AG08396 (cell line): Measurements from ENCODE around the gene NDUFA13.
A peak's percentile ranks its signal among the peaks of the same experiment; 100 is the strongest.
"Not testable (repeated sequence)": the region's sequence is repeated elsewhere in the genome, so short reads cannot be mapped to it uniquely, and the experiment has no call there.

Experiments
- DNase-seq: peaks from one replicate; pipeline ENCODE4 v3.0.0; 2012; ENCODE audit warnings: low spot score, mixed read lengths

Gene NDUFA13

DNA sequence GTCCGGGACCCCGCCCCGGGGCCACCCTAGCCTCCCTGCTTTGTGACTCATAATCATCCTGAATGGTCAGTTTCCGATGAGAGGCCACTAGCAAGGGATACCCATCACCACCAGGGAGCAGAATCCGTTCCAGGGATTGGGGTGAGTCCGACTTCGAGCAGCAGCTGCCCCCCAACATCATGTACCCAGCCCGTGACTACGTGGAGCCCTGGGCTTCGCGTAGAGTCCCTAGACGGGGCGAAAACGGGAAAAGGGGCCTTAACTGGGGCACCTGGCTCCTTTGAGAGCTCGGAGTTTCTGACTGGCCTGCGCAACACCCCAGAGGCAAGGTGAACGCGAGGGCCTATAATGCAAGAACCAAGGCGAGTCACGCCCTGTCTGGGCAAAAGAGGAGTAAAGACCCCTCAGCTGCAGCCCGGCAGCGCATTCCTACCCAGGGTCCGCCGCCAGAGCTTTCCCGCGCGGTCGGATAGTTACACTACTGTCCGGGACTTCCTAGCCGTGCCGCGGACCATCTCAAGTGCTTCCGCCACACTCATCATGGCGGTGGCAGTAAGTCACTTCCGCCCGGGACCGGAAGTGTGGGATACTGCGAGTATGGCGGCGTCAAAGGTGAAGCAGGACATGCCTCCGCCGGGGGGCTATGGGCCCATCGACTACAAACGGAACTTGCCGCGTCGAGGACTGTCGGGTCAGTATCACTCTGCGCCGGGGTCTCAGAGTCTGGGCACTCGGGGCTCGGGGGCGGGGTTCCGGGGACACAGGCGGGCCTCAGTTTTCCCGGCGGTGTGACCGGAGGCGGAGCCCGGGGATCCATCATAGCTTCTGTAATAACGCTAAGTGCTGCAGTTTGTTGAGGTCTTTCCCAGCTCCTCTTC lies at the start of gene NDUFA13:
TSS of gene NDUFA13 (plus strand) at position 584 of the 878 bp plus-strand sequence. CDS start at position 598, 14 bp downstream.
- peak; percentile 95 for DNase-seq

DNA sequence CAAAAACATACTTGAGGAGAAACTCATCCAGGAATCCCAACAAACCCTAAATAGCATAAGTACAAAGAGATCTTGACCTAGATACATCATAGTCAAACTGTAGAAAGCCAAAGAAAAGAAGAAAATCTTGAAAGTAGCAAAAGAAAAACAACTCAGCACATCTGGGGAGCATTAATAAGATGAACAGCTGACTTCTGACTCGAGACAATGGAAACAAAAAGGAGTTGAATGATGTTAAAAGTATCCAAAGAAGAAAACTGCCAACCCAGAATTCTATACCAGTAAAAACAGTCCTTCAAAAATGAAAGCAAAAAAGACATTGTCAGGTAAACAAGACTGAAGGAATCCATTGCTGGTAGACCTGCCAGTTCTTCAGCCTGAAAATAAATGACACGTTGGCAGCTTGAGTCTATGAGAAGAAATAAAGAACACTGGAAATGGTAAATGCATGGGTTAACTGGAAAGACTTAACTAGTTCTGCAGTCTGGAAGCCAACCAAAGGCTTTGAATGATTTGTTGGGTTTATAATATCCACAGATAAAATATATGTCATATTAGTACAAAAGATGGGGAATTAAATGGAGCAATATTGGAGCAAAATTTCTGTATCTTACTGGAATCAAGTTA lies 47.5 kb upstream of the NDUFA13 start:
- no peak for DNase-seq

- no peak for DNase-seq
These were observed 45.4 kb upstream of the NDUFA13 start for GRCh38 chr19:19470579-19470978.

DNA sequence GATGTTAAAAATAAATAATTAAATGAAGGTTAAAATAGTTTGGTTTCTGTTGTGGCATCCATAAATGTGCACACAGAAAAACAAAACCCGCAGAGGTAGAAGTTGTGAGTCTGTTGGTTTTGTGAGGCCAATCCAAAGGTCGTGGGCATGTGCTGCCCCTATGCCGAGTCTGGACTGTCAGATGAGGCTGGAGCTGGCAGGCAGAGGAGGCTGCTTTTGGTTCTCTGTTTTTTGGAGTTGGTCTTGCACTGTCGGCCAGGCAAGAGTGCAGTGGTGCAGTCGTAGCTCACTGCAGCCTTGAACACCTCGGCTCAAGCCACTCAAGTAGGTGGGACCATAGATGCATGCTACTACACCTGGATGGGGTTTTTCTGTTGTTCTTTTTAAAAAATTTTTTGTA lies 44.3 kb upstream of the NDUFA13 start:
- DNase-seq = no peak

GRCh38 chr19:19472106-19472505 lies 43.9 kb upstream of the NDUFA13 start:
- DNase-seq = not testable (repeated sequence)

- no peak for DNase-seq
These were observed 40.8 kb upstream of the NDUFA13 start for GRCh38 chr19:19475015-19475765.

DNA sequence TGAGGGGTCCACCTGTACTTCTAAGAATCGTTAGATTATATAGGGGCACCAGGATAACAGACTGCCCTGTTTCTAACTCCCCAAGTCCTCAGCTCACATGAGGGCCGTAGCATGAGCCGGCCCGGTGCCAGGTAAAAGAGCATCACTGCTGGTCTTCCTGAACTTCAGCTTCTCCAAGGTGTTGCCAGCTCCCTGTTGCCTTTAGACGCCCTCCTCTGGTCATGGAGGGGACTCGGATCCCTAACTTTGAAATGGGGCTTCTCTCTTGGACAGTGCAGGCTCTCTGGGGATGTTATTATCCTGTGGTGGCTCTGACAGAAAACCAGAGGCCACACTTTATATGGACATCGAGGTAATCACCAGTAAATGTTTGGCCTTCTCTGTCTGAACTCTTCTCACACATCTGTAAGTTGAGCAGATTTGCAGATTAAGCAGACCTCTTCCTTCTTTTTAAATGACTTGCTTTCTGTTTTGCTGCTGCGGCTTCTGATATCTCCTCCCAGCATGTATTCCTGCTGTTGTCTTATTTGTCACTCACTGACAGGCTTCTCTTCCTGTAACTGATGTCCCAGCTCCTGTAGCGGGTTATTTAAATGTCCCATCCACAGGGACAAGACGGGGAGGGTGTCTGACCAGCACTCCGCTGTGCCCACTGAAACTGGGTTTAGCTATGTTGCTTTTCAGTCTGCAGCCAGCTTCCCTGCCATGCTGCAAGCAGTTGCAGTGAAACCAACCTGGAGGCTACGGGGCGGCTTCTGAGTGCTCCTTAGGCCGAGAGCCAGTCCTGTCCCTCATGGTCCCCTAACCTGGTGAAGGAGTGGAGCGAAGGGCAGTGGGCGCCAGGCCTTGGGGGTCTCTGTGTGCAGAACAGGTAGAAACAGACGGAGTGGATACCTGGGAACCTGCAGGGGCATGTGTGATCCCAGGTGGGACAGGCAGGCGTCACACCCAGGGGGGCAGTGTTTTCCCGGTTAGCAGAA lies 39.9 kb upstream of the NDUFA13 start:
- DNase-seq = no peak

- no peak for DNase-seq
These were observed 38.2 kb upstream of the NDUFA13 start for GRCh38 chr19:19477705-19478383.

DNA sequence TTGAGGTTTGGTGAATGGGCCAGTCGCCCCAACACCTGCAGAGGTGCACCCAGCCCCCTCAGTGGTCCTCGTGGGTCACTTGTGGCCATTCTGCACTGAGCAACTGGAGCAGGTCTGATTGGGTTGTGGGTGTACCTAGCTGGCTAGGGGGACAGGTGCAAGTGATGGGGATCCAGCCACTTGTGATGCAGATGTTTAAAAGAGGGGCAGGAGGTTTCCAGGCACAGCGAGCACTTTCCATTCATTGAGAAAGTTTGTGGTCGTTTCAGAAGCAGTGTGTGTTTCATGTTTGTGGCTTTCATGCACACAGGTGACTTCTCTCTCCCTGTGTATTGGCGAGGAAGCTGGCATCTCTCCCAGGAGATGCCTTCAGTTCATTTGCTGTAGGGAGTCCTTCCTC lies 35.3 kb upstream of the NDUFA13 start:
- DNase-seq = no peak

DNA sequence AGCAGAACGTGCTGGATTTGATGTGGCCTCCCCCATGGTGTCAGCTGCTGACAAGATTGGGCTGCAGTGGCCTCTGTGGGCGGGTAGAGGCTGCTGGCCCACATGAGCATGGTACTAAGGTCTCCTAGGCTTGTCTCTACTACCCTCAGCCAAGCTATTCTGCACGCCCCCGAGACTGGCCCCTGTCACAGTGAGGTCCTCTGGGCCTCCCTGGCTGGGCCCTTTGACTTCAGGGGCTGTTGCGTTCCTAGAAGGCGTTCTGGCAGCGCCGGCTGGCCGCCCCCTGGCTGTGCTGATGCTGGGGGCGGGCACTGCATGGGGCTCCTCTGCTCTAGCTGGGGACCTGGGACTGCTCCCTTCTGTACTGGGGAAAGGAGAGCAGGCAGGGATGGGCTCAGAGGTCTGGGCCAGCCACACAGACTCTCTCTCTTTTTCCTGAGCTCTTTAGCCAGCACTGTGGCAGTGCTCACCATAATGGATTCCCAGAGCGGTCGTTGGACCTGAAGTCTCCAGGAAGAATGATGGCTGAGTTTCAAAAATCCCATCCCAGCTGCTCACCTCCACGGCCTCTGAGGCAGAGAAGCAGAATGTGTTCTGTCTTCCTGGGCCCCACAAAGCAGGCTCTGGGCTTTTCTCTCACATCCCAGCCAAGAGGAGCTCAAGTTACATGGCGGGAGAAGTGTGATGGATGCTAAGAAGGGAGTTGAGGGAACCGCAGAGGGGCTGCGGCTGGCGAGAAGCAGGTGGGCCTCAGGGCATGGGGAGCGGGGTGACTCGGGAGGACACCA lies 33.0 kb upstream of the NDUFA13 start:
- DNase-seq = no peak

DNA sequence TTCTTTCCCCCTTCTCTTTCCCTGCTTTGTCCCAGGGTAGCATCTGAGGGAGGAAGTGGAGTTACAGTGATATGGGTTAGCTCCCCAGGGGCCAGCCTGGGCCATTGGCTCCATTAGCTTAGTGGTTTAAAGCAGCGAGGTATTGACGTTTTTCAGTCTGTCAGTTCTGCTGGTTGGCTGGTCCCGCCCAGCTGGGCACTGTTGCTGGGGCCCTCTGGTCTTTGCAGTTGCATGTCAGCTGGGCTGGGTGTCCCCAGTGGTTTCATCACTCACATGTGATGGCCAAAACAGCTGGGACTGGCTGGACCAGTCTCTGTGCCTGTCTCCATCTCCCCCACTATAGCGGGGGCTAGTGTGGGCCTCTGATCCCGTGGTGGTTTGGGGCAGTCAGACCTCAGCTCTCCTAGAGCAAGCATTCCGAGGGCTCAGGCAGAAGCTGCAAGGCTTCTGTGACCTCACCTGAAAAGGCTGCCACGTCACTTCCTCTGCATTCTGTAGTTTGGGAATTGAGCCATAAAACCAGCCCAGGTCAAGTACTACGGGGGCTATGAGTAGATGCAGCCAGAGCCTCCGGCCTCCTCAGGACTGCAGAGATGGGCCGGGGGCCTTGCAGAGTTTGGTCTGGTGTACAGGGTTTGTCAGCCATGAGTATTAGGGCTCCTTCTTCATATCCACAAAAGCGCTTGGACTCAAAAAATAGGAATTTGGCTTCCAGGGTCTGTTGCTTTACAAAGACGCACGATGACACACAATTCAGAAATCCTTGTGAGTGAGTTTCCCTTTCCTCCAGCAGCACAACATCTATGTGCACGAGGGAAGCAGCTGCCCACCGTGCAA lies 30.6 kb upstream of the NDUFA13 start:
- DNase-seq = peak; percentile 44

DNA sequence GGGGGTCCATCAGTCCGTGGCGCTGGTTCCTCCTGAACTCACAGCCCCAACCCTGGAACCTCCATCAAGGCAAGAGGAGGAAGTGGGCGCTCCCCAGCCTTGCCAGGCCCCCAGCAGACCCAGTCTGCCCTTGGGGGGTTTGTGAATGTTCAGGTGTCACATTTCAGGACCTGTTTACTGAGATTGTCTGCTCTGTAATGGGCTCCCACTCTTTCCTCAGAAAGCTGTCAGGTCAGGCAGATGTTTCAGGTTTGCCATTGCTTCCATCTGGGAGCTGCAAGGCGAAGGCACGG lies 30.1 kb upstream of the NDUFA13 start:
- no peak for DNase-seq

GRCh38 chr19:19486343-19487076 lies 29.5 kb upstream of the NDUFA13 start:
- DNase-seq = no peak

- no peak for DNase-seq
These were observed 28.7 kb upstream of the NDUFA13 start for GRCh38 chr19:19487077-19487949.

- DNase-seq = no peak
These were observed 27.8 kb upstream of the NDUFA13 start for GRCh38 chr19:19487950-19488874.

GRCh38 chr19:19488875-19489690 lies 26.9 kb upstream of the NDUFA13 start:
- peak; percentile 93 for DNase-seq
